Stimulated activated CD8-positive, alpha-beta memory T cell treated with anti-CD3 and anti-CD28 coated beads, Interleukin-15, amount 100 ng/mL, for 1 hour (primary cell): ENCODE data around the gene CYRIA.

ENCODE experiments used
- DNase-seq: peaks from one replicate; pipeline ENCODE4 v3.0.0-alpha.2; 2020; ENCODE audit warnings: low read depth

The CYRIA gene

GRCh38 chr2:16665748-16666448 lies at the start of gene CYRIA:
CYRIA (minus strand) TSS chr2:16665834; CDS start chr2:16588119, 77,715 bp downstream.
- DNase-seq, result no peak

DNA sequence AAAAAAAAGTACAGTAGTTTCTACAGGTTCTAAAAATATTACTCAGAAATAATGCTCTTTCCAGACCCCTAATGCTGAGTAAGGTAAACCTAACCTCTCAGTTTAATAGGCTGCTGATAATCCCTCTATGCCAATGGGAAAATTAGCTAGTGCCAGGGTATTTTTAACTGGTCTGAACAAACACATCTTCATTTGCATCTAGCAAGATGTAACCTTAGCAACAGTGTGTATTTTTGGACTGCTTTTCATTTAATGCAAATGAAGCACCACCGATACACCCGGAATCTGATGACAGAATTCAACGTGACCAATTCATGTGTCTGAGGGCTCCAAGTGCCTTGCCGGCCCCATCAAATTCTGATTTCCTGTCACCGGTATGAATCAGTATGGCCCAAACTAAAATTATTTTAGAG lies 47.4 kb upstream of the CYRIA start:
- DNase-seq, result no peak

- DNase-seq, result no peak
Measured at GRCh38 chr2:16709769-16710168, 44.1 kb upstream of the CYRIA start.

- no peak for DNase-seq
Measured at GRCh38 chr2:16708173-16708572, 42.5 kb upstream of the CYRIA start.

DNA sequence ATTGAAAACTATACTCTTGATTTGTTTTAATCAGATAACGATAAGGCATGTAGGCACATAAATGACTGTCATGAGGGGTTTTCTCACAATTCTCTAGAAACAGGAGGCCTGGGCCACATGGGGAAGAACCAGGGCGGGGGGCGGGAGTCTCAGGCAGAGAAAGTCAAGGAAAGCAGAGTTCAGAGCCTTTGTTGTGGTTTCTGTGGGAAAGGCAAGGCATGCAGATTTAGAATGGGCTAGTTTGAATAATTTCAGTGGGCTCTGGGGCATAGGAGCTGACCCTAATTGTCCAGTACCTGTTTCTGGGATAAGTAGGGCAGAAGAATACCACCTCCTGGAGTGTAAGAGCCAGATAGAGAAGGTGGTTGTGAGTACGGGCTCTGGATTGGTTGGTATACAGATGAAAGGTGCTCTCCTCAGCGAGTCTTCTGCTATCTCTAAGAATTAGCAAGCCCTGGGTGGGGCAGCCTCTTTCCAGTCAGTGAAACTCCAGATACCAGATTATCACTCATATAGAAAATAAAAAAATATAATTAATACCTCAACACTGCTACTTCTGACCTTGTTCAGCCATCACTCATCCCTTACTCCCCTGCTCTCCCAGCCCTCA lies 41.5 kb upstream of the CYRIA start:
- no peak for DNase-seq

GRCh38 chr2:16700551-16701259 lies 35.1 kb upstream of the CYRIA start:
- DNase-seq, result no peak

- DNase-seq, result no peak
Measured at GRCh38 chr2:16693854-16694253, 28.2 kb upstream of the CYRIA start.

DNA sequence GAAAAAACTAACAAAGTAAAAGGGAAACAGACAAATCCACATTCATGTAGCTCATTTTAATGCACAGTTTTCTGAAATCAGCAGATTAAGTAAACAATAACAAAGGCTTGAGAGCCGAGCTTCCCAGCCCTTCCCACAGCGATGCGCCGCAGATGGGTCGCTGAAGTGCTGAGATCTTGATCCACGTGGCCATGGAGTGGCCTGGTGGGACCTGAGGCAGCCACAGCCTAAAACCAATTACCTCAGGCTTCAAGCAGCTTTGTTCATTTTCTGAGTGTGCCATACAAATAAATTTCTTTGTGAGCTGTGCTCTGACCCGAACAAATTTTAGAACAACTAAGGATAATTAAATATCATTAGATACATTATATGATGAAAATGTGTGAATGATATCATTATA lies 25.6 kb upstream of the CYRIA start:
- no peak for DNase-seq

DNA sequence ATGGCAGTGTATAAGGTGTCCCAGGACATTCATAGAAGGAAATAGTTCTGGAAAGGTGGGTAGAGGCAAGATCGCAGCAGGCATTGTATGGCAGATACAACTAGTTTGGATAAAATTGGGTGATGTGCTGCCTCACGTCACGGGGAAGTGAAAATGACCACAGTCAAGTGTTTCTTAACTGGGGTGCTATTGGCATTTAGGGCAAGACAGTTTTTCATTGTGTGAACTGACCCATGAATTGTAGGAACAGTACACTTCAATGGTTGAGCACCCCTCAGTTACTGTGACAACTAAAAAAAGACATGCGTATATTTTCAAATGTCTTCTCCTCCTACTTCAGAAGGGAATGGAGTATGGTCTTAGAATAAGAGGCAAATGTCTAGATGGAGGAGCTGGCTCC lies 22.3 kb upstream of the CYRIA start:
- no peak for DNase-seq

- no peak for DNase-seq
Measured at GRCh38 chr2:16687222-16687621, 21.6 kb upstream of the CYRIA start.

- no peak for DNase-seq
Measured at GRCh38 chr2:16686641-16687040, 21.0 kb upstream of the CYRIA start.

DNA sequence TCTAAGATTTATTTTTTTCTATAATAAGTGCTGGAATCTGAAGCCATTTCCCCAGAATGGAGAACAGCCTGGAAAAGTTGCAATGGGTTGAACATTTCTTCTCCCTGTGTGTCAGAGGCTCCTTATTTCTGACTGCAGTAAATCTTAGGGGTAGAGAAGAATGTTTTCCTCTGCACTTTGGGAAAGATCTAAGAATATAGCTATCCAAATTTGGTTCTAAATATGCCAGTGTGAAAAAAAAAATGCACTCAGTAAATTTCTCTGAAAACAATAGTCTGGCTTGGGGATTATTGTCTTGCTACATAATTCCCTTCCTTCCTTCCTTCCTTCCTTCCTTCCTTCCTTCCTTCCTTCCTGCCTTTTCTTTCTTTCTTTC lies 19.7 kb upstream of the CYRIA start:
- DNase-seq, result no peak

DNA sequence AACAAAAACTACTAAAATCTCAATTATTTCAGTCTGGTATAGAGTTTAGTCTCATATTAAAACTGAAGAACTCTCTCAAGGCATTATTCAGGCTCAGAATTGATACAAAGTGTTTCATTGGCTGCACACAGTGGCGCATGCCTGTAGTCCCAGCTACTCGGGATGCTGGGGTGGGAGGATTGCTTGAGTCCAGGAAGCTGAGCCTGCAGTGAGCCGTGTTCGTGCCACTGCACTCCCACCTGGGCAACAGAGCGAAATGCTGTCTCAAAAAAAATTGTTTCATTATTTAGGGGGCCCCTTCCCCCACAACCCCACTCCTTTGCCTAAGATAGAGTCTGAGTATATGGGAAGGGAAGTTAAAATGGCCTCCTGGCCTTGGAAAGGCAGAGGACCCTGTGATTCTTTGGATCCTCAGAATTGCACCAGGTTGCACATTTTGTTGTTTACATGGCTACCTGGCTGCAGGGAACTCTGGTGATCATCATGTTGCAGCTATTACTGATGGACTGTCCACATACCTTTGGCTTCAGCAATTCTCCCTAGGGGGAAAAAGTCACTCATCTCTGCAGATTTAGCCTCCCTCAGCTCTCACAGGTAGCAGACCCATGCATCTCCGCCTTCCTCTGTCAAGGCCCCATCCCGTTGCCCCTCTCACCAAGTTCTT lies 19.2 kb upstream of the CYRIA start:
- DNase-seq, result no peak

DNA sequence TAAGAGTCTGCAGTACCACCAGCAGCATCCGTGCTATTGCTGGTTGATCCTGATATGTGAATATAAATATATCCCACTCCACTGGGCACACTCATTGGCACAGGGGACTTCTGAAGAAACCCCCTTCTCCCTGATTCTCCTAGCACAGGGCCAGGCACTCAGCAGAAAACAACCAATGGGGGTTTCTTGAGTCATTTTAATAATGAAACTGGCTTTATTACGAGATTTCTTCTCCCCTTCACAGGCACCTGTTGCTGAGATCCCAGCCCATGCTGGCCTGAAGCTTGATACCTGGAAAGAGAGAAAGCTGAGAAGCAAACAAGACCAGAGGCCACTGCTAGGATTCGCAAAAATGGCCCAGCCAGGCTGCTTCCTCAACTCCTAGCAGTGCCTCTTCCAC lies 17.9 kb upstream of the CYRIA start:
- no peak for DNase-seq

DNA sequence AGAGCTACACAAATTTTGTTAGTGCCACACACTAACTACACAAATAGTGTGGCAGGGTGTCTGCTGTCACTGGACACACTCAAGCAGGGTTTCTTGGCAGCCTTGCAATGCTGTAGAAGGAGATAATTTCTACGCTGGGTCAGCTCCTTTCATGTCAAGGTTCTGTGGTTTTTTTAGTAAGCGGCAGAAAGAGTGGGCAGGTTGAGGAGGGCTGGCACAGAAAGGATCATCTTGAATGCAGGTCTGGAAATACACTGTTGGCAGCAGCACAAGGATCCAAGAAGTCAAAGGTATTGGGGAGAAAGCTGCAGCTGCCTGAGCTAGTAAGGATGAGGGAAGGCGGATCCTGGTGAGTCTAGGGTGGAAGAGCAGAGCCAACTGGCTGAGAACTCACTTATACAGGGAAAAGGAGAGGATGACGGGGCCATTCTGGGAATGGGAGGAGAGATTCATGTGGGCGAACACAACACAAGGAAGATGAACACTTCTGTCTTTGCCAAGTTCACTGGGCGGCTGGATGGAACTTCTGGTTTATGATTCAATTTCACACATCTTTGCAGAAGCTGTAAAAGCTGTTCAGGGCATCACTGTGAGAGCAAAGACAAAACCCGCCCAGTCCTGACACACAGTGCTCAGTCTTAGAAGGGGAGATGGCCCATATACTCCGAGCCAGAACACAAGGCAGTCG lies 16.9 kb upstream of the CYRIA start:
- DNase-seq, result no peak

DNA sequence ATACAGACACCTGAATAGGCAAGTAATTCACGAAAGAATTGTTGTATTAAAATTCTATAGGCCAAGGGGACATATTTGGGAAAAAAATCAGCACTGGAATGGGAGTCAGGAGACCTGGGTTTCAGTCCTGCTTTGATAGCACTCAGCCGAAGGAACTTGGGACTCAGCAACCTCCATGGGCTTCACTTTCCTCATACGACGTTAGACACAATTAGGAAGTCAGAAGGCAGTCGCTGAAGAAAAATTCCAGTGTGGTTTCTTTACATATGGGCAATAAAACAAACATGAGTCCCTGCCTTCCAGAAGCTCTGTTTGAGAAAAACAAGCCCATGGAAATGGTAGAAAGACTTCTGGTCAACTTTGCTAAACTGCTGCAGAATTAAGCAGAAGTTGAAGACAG lies 15.1 kb upstream of the CYRIA start:
- DNase-seq, result no peak

GRCh38 chr2:16680304-16680703 lies 14.7 kb upstream of the CYRIA start:
- no peak for DNase-seq

DNA sequence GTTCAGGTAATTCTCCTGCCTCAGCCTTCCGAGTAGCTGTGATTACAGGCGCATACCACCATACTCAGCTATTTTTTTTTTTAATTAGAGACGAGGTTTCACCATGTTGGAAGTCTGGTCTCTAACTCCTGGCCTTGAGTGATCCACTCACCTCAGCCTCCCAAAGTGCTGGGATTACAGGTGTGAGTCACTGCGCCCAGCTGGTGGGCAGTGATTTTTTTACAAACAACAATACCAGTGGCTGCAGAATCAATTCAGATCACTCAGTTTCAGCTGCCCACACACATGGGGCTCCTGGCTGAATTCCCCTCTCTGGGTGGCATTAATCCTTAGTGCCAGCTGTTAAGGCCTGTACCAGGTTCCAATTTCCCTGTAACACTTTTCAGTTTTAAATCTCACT lies 13.3 kb upstream of the CYRIA start:
- DNase-seq, result no peak

GRCh38 chr2:16677875-16678274 lies 12.2 kb upstream of the CYRIA start:
- DNase-seq, result no peak

DNA sequence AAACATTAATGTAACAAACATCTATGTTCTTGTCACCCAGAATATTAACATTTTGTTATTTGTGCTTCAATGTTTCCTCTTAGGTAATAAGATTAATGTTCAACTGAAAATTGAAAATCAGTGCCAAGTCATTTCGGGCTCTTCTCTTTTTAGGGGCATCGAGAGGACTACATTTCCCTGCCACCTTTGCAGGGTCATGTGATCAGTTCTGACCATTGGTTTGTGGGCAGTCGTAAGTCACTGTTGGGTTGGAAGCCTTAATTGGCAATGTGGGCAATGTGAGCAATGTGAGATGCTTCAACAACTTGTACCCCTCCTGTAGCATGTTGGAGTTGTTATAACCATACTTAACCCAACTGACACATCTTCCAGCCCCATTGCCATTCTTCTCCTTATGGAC lies 10.1 kb upstream of the CYRIA start:
- DNase-seq, result no peak

DNA sequence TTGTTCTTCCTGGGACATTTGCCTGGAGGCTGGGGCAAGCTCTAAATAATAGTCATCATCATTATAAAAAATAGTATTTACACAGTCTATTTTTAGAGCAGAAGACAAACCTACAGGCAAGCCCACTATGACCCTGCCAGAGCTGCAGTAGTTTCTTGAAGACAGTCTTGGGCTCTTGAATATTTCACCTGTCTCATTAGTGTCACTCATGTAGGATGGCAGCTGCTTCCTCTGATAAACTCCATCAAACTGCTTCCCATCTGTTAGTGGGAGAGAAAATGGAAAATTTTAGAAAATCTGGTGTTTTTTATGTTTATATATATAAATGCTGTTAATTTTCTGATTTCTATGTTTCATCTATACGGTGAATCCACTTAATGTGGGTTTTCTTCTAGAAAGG lies 8.5 kb upstream of the CYRIA start:
- no peak for DNase-seq

- DNase-seq, result no peak
Measured at GRCh38 chr2:16671760-16672159, 6.1 kb upstream of the CYRIA start.
